ENCODE measurements around the gene PITPNB. TPM values are rescaled to one million over a fixed set of nuclear protein-coding genes. Genes with fewer than 3 reads are reported as not detected.

PITPNB gene
- total RNA-seq, 1 donor from 2014 or later: 16.8 TPM

DNA sequence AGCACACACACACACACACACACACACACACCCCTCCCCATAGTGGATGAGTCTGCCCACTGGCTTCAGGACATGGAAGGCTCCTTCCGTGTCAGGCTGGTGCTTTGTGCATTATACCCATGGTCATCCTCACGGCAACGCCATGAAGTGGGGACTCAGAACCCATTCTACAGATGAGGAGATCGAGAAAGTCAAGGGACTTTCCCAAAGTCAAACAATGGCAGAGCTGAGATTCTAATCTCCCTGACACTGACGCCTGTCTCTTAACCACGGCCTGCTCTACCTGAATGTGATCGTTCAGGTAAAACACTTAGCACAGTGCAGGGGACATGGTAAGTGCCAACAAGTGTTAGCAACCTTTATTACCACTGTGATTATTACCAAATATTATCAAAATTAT, 113.2 kb downstream of the PITPNB start:
- Histone ChIP-seq H3K4me3 (ENCODE audit: low read depth, low read length) (no peak overlapping the region), H3K36me3 (ENCODE audit: control insufficient read depth, insufficient read depth, low read length) (no peaks in the 10 kb centered on the region), H3K27me3 (ENCODE audit: control insufficient read depth, insufficient read depth, low read length) (no peaks in the 10 kb centered on the region)
- DNase-seq (ENCODE audit: low read depth) (no peak), FAIRE-seq (no peak)
- TF ChIP-seq, protein P1, sequence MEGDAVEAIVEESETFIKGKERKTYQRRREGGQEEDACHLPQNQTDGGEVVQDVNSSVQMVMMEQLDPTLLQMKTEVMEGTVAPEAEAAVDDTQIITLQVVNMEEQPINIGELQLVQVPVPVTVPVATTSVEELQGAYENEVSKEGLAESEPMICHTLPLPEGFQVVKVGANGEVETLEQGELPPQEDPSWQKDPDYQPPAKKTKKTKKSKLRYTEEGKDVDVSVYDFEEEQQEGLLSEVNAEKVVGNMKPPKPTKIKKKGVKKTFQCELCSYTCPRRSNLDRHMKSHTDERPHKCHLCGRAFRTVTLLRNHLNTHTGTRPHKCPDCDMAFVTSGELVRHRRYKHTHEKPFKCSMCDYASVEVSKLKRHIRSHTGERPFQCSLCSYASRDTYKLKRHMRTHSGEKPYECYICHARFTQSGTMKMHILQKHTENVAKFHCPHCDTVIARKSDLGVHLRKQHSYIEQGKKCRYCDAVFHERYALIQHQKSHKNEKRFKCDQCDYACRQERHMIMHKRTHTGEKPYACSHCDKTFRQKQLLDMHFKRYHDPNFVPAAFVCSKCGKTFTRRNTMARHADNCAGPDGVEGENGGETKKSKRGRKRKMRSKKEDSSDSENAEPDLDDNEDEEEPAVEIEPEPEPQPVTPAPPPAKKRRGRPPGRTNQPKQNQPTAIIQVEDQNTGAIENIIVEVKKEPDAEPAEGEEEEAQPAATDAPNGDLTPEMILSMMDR (IDR thresholded peaks at IDR 0.05; ENCODE audit: insufficient read depth, low read length, severe bottlenecking): no peak

DNA sequence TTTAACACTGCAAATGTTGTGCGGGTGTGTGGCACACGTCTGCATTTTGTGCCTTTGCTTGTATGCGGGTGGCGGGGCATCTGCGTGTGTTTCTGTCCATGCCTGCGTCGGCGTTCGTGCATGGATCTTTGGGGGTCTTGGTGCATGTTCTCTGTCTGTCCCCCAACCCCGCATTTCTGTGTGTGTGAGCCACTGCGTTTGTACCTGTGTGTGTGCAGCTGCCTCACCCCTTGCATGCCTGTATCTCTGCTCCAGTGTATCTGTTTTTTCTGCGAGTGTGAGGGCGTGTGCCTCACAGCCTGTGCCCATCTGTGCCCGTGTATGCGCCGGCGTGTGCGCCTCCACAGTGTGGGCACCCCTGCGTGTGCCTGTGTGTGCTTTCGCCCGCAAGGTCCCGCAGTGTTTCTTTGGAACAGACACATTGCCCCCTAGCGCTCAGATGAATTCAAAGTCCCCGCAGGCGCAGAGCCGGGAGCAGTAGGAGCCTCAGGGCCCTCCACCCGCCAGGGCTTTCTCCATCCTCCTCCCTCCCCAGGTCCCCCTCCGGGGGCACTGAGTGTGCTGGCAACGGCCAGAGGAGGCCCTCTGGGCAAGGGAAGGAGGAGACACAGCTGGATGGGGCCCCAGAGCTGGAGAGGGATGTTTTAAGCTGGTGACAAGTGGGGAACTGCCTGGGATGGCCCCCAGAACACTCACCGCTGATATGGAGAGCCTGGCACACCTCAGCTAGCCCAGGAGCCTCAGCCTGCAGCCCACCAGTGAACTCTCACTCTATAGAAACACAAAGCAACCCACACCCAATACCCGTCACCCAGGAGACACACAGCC, 114.4 kb downstream of the PITPNB start:
- TF ChIP-seq, protein P1 (IDR thresholded peaks at IDR 0.05; ENCODE audit: insufficient read depth, low read length, severe bottlenecking): peak; percentile 75
- DNase-seq (ENCODE audit: low read depth): peak; percentile 41
- no peaks in the 10 kb centered on the region for H3K27me3 ChIP-seq (ENCODE audit: control insufficient read depth, insufficient read depth, low read length)
- no peak overlapping the region for H3K4me3 ChIP-seq (ENCODE audit: low read depth, low read length)
- no peak for FAIRE-seq
- no peaks in the 10 kb centered on the region for H3K36me3 ChIP-seq (ENCODE audit: control insufficient read depth, insufficient read depth, low read length)

DNA sequence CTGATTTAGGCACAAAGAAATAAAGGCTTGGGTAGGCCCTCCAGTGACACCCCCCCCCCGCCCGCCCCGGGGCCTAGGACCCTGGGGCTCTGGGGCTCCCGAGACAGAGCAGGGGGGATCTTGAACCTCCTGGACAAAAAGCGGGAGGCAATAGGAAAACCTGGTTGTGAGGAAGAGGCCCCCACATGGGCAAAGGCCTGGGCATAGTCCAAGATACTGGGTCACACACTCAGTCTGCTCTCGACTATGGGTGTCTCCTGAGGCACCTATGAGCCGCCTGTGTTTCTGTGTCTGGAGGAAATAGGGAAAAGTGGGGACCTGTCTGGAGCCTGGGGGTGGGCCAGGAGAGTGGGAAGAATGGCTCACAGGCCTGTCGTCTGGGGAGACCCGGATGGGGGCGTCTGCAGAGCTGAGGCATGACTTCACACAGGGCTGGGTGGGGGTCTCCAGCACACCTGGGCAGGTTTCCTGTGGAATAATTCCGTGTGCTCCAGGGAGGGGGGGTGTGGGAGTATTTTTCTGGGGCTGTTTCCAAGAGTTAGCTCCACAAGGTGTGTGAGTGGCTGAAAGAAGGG, 115.1 kb downstream of the PITPNB start:
- Histone ChIP-seq H3K36me3 (ENCODE audit: control insufficient read depth, insufficient read depth, low read length) (no peaks in the 10 kb centered on the region), H3K4me3 (ENCODE audit: low read depth, low read length) (no peak overlapping the region), H3K27me3 (ENCODE audit: control insufficient read depth, insufficient read depth, low read length) (no peaks in the 10 kb centered on the region)
- no peak for DNase-seq (ENCODE audit: low read depth)
- no peak for FAIRE-seq
- TF ChIP-seq, protein P1 (IDR thresholded peaks at IDR 0.05; ENCODE audit: insufficient read depth, low read length, severe bottlenecking): no peak

DNA sequence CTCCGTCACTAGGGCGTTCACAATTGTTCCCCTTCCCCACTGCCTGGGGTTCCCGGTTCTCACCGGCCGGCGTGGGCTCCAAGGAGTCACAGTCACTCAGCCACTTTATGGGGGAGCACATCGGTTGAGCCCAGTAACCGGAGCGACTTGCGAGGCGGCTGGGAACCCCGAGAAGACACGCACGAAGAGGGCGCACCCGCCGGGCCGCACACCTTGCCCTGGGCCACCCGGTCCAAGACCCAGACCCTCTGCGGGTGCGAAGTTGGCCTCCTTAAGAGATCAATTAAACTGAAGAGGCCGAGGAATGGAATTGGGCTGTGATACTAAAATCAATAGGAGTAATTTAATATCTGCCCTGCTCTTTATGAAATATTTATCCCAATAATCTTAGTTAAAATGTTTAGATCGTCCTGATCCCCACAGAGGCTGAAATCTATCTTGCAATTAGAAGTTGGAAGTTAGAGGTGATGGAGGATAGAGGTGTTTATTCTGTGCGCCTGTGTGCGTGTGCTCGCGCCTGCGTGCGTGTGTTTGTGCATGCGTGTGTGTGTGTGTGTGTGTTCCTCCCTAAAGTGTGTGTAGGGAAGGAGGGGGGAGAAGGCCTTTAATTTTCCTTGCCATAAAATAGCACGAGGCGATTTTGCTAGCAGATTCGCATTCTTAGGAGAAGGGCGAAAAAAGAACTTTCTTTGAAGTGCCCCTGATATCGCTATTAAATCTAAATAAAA, 116.5 kb downstream of the PITPNB start:
- DNase-seq (ENCODE audit: low read depth): no peak
- no peak for FAIRE-seq
- no peaks in the 10 kb centered on the region for H3K36me3 ChIP-seq (ENCODE audit: control insufficient read depth, insufficient read depth, low read length)
- no peaks in the 10 kb centered on the region for H3K27me3 ChIP-seq (ENCODE audit: control insufficient read depth, insufficient read depth, low read length)
- TF ChIP-seq, protein P1 (IDR thresholded peaks at IDR 0.05; ENCODE audit: insufficient read depth, low read length, severe bottlenecking): no peak
- peak overlapping the region; percentile 87 for H3K4me3 ChIP-seq (ENCODE audit: low read depth, low read length)

Other genes starting within 250 kb of the PITPNB start
- gene MN1, start 117.5 kb downstream of the PITPNB start, total RNA-seq: 1.3 and 2.0 TPM in 2 replicates